ENCODE data around the gene INO80. TPM values are rescaled to one million over a fixed set of nuclear protein-coding genes. Genes with fewer than 3 reads are reported as not detected.

Gene INO80
- total and polyA plus RNA-seq, 2 donors (not counting 1 experiment from before 2014, with no cell fraction given), result 5.7 to 34.0 TPM

DNA sequence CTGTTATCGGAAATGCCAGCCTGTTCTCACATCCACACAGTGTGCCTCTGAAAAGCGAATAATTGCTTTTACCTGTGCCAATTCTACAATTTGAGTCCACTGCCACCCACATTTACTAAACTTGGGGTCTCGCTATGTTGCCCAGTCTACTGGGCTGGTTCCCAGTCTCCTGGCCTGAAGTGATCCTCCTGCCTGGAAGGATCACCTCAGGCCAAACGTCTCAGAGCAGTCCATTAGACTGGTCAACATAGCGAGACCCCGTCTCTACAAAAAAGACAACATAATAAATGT, 827 bp upstream of the INO80 start:
- TF ChIP-seq EZH2 (IDR thresholded peaks at IDR 0.05; ENCODE audit: low read length, missing control alignments) (no peak), CTCF (conservative IDR thresholded peaks at IDR 0.05 in 1 of 2, IDR thresholded peaks at IDR 0.05 in 1 of 2; ENCODE audit: low read depth in 1 of 2, low read length in 2 of 2) (no peak)
- no peaks in the 10 kb centered on the region for H3K27me3 ChIP-seq (ENCODE audit: control insufficient read depth, insufficient read depth, low read length)
- H3K4me1 ChIP-seq (ENCODE audit: control insufficient read depth, extremely low read depth, insufficient read depth, low read length), result peaks cover 3% of the 10 kb centered on the region
- peak overlapping the region; percentile 78 to 100 (median 98) for H3K4me3 ChIP-seq (replicated peaks in 1 of 4; ENCODE audit: control extremely low read depth in 1 of 4, insufficient read depth in 1 of 4, low read depth in 3 of 4, low read length in 4 of 4)
- peak overlapping the region; percentile 35 for H2AFZ ChIP-seq (ENCODE audit: low read length)
- H3K36me3 ChIP-seq (ENCODE audit: control insufficient read depth, insufficient read depth, low read length), result no peaks in the 10 kb centered on the region
- peak overlapping the region; percentile 99 for H3K9ac ChIP-seq (ENCODE audit: insufficient read depth, low read length)
- no peaks in the 10 kb centered on the region for H4K20me1 ChIP-seq (ENCODE audit: control insufficient read depth, extremely low read depth, insufficient read depth, low read length)
- peaks cover 35% of the 10 kb centered on the region for H3K79me2 ChIP-seq (ENCODE audit: control insufficient read depth, insufficient read depth, low read length)
- DNase-seq (ENCODE audit: low read depth in 2 of 2), result no peak
- peak overlapping the region; percentile 67 for H3K4me2 ChIP-seq (ENCODE audit: extremely low read depth, insufficient read depth, low read length)
- H3K27ac ChIP-seq (ENCODE audit: insufficient read depth, low read length), result peak overlapping the region; percentile 99
- H3K9me3 ChIP-seq (ENCODE audit: control insufficient read depth, insufficient read depth, low read depth, low read length), result no peaks in the 10 kb centered on the region

- Histone ChIP-seq H3K79me2 (ENCODE audit: control insufficient read depth, insufficient read depth, low read length) (peaks cover 46% of the 10 kb centered on the region), H3K27me3 (ENCODE audit: control insufficient read depth, insufficient read depth, low read length) (no peaks in the 10 kb centered on the region), H3K9ac (ENCODE audit: insufficient read depth, low read length) (peak overlapping the region; percentile 99), H4K20me1 (ENCODE audit: control insufficient read depth, extremely low read depth, insufficient read depth, low read length) (no peaks in the 10 kb centered on the region), H3K9me3 (ENCODE audit: control insufficient read depth, insufficient read depth, low read depth, low read length) (no peaks in the 10 kb centered on the region), H3K27ac (ENCODE audit: insufficient read depth, low read length) (peak overlapping the region; percentile 99), H2AFZ (ENCODE audit: low read length) (peak overlapping the region; percentile 78), H3K4me1 (ENCODE audit: control insufficient read depth, extremely low read depth, insufficient read depth, low read length) (peaks cover 3% of the 10 kb centered on the region), H3K4me3 (replicated peaks in 1 of 4; ENCODE audit: control extremely low read depth in 1 of 4, insufficient read depth in 1 of 4, low read depth in 3 of 4, low read length in 4 of 4) (peak overlapping the region; percentile 78 to 100 (median 98)), H3K4me2 (ENCODE audit: extremely low read depth, insufficient read depth, low read length) (peak overlapping the region; percentile 61), H3K36me3 (ENCODE audit: control insufficient read depth, insufficient read depth, low read length) (no peaks in the 10 kb centered on the region)
- TF ChIP-seq EZH2 (IDR thresholded peaks at IDR 0.05; ENCODE audit: low read length, missing control alignments), result no peak
- no peak for TF ChIP-seq CTCF (conservative IDR thresholded peaks at IDR 0.05 in 1 of 2, IDR thresholded peaks at IDR 0.05 in 1 of 2; ENCODE audit: low read depth in 1 of 2, low read length in 2 of 2)
- peak; percentile 59 for DNase-seq (ENCODE audit: low read depth in 2 of 2)
These were observed 396 bp downstream of the INO80 start for GRCh38 chr15:41115652-41116115.

- DNase-seq (ENCODE audit: low read depth in 2 of 2), result peak; percentile 28 to 66
- peaks cover 51% of the 10 kb centered on the region for H3K79me2 ChIP-seq (ENCODE audit: control insufficient read depth, insufficient read depth, low read length)
- no peaks in the 10 kb centered on the region for H3K36me3 ChIP-seq (ENCODE audit: control insufficient read depth, insufficient read depth, low read length)
- peak overlapping the region; percentile 78 to 100 (median 98) for H3K4me3 ChIP-seq (replicated peaks in 1 of 4; ENCODE audit: control extremely low read depth in 1 of 4, insufficient read depth in 1 of 4, low read depth in 3 of 4, low read length in 4 of 4)
- H3K27ac ChIP-seq (ENCODE audit: insufficient read depth, low read length), result peak overlapping the region; percentile 99
- no peaks in the 10 kb centered on the region for H3K9me3 ChIP-seq (ENCODE audit: control insufficient read depth, insufficient read depth, low read depth, low read length)
- peaks cover 3% of the 10 kb centered on the region for H3K4me1 ChIP-seq (ENCODE audit: control insufficient read depth, extremely low read depth, insufficient read depth, low read length)
- H3K4me2 ChIP-seq (ENCODE audit: extremely low read depth, insufficient read depth, low read length), result peak overlapping the region; percentile 61
- no peaks in the 10 kb centered on the region for H3K27me3 ChIP-seq (ENCODE audit: control insufficient read depth, insufficient read depth, low read length)
- TF ChIP-seq CTCF (conservative IDR thresholded peaks at IDR 0.05 in 1 of 2, IDR thresholded peaks at IDR 0.05 in 1 of 2; ENCODE audit: low read depth in 1 of 2, low read length in 2 of 2) (peak; percentile 21 to 32), EZH2 (IDR thresholded peaks at IDR 0.05; ENCODE audit: low read length, missing control alignments) (no peak)
- H2AFZ ChIP-seq (ENCODE audit: low read length), result peak overlapping the region; percentile 4
- H3K9ac ChIP-seq (ENCODE audit: insufficient read depth, low read length), result peak overlapping the region; percentile 99
- no peaks in the 10 kb centered on the region for H4K20me1 ChIP-seq (ENCODE audit: control insufficient read depth, extremely low read depth, insufficient read depth, low read length)
These were observed 874 bp downstream of the INO80 start for GRCh38 chr15:41115161-41115651.

Data from fibroblast of lung (primary cell).